C4-2B (cell line): Measurements from ENCODE around the gene BTBD9.
A peak's percentile ranks its signal among the peaks of the same experiment; 100 is the strongest.

ENCODE experiments used
- H3K27ac ChIP-seq: fragments of 450-650 bp; 2 replicates; pipeline ENCODE4 v1.5.1; 2017
- CTCF ChIP-seq: fragments of 450-650 bp; conservative IDR thresholded peaks from 2 replicates; pipeline ENCODE4 v1.5.1; 2017; ENCODE audit warnings: mild to moderate bottlenecking
- ZFX ChIP-seq: fragments of 450-650 bp; IDR thresholded peaks from 2 replicates; pipeline ENCODE4 v1.6.1; 2017

The BTBD9 gene

GRCh38 chr6:38171997-38172738, 467.6 kb downstream of the BTBD9 start:
- TF ChIP-seq CTCF (no peak), ZFX (no peak)
- H3K27ac ChIP-seq: no peak overlapping the region

- TF ChIP-seq ZFX: no peak
- TF ChIP-seq CTCF: no peak
- H3K27ac ChIP-seq: peak overlapping the region; percentile 43
Observed at GRCh38 chr6:38170666-38171355, 468.9 kb downstream of the BTBD9 start.

- peak overlapping the region; percentile 43 for H3K27ac ChIP-seq
- TF ChIP-seq CTCF (no peak), ZFX (no peak)
Observed at GRCh38 chr6:38169977-38170526, 469.7 kb downstream of the BTBD9 start.

GRCh38 chr6:38169221-38169976, 470.3 kb downstream of the BTBD9 start:
- peak overlapping the region; percentile 43 for H3K27ac ChIP-seq
- no peak for TF ChIP-seq CTCF
- no peak for TF ChIP-seq ZFX

GRCh38 chr6:38168699-38169098, 471.0 kb downstream of the BTBD9 start:
- no peak overlapping the region; the same call in 1 of the 2 replicates for H3K27ac ChIP-seq
- no peak for TF ChIP-seq CTCF
- TF ChIP-seq ZFX: no peak

GRCh38 chr6:38168126-38168525, 471.6 kb downstream of the BTBD9 start:
- no peak for TF ChIP-seq CTCF
- TF ChIP-seq ZFX: no peak
- no peak overlapping the region for H3K27ac ChIP-seq
